22Rv1 (cell line): ENCODE results near the gene TMEM39B.
"Not testable (repeated sequence)": the region's sequence is repeated elsewhere in the genome, so short reads cannot be mapped to it uniquely, and the experiment has no call there.

Experiments
- CTCF ChIP-seq: fragments of 450-650 bp; IDR thresholded peaks from 2 replicates; pipeline ENCODE4 v1.5.1; 2017; ENCODE audit warnings: mild to moderate bottlenecking
- ZFX ChIP-seq: fragments of 450-650 bp; IDR thresholded peaks from 2 replicates; pipeline ENCODE4 v1.6.1; 2017; ENCODE audit warnings: antibody characterized with exemption, borderline replicate concordance

- TF ChIP-seq CTCF, ZFX: not testable (repeated sequence)
Observed at GRCh38 chr1:32065613-32066488, 6.9 kb upstream of the TMEM39B start.
